ENCODE measurements around the gene SPEF2. TPM values are rescaled to one million over a fixed set of nuclear protein-coding genes. Genes with fewer than 3 reads are reported as not detected.

SPEF2 gene
- total and polyA plus RNA-seq, 2 donors (not counting 1 experiment from before 2014, with no cell fraction given), result 0.31 to 0.59 TPM

DNA sequence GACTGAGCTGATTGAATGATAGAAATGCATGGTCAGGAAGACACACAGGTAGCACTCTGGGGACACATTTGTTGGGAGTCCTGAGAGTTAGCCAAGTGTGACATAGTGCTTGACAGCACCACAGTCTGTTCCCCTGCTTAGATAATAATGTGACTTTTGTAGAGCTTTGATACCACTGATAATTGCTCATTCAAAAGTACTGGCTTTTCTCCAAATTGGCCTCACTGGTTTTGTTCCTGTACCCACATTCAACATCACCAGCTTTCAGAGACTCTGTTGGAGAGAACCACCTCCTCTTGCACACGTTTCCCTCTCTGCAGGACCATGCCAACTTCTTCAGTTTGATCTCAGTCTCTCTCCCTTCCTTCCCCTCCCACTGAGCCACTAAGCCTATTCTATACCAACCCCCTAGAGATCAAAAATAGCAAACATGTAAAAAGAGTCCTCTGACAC is 186.6 kb downstream of the SPEF2 start:
- Histone ChIP-seq H3K4me1 (ENCODE audit: control insufficient read depth in 2 of 2, insufficient read depth in 2 of 2, low read length in 2 of 2) (no peaks in the 10 kb centered on the region), H3K36me3 (replicated peaks in 1 of 2; ENCODE audit: control extremely low read depth in 1 of 2, control insufficient read depth in 1 of 2, extremely low read depth in 1 of 2, insufficient read depth in 2 of 2, low read length in 1 of 2) (no peaks in the 10 kb centered on the region), H3K4me3 (ENCODE audit: control extremely low read depth in 1 of 5, extremely low read depth in 1 of 5, insufficient read depth in 1 of 5, low read depth in 2 of 5, low read length in 4 of 5) (no peak overlapping the region), H3K4me2 (replicated peaks; ENCODE audit: low read depth, low read length, poor library complexity, severe bottlenecking) (no peak overlapping the region), H4K20me1 (ENCODE audit: control insufficient read depth, insufficient read depth, low read length, poor library complexity, severe bottlenecking) (no peaks in the 10 kb centered on the region), H3K79me2 (ENCODE audit: control insufficient read depth, insufficient read depth, low read length) (no peaks in the 10 kb centered on the region), H2AFZ (ENCODE audit: insufficient read depth, low read depth, low read length, poor library complexity, severe bottlenecking) (no peak overlapping the region), H3K27ac (ENCODE audit: low read length in 2 of 2) (no peak overlapping the region), H3K9me3 (ENCODE audit: control extremely low read depth in 1 of 3, control insufficient read depth in 2 of 3, insufficient read depth in 1 of 3, low read length in 2 of 3) (no peaks in the 10 kb centered on the region), H3K27me3 (replicated peaks in 1 of 4; ENCODE audit: control extremely low read depth in 1 of 4, control insufficient read depth in 3 of 4, insufficient read depth in 4 of 4, low read length in 3 of 4) (no peaks in the 10 kb centered on the region), H3K9ac (ENCODE audit: low read length) (no peak overlapping the region)
- DNase-seq, result no peak
- 0% methylated on average over 1 of the region's 1 CpG for WGBS (ENCODE audit: insufficient coverage)
- Mint-ChIP-seq H3K27me3 (no peaks in the 10 kb centered on the region), H3K9me3 (ENCODE audit: insufficient read depth) (no peaks in the 10 kb centered on the region), H3K4me3 (no peak overlapping the region), H3K4me1 (no peaks in the 10 kb centered on the region), H3K27ac (no peak overlapping the region)
- POLR2A ChIA-PET, result no interaction called here
- ATAC-seq (ENCODE audit: low read depth), result no peak
- intact Hi-C loops (cut with micrococcal nuclease), result no loop called here
- no peak for TF ChIP-seq EZH2 (IDR thresholded peaks at IDR 0.05; ENCODE audit: borderline replicate concordance, insufficient read depth, low read depth, low read length, poor library complexity, severe bottlenecking)
- TF ChIP-seq CTCF (IDR thresholded peaks at IDR 0.05), result no peak
- CTCF ChIA-PET, result interaction anchor here (1.2 kb wide), 1 partner anchor 27 kb away, joined by 3 read pairs; no protein-coding TSS in a partner anchor

GRCh38 chr5:35804841-35805240 is 187.2 kb downstream of the SPEF2 start:
- Histone ChIP-seq H3K4me3 (ENCODE audit: control extremely low read depth in 1 of 5, extremely low read depth in 1 of 5, insufficient read depth in 1 of 5, low read depth in 2 of 5, low read length in 4 of 5) (no peak overlapping the region), H3K79me2 (ENCODE audit: control insufficient read depth, insufficient read depth, low read length) (no peaks in the 10 kb centered on the region), H3K9me3 (ENCODE audit: control extremely low read depth in 1 of 3, control insufficient read depth in 2 of 3, insufficient read depth in 1 of 3, low read length in 2 of 3) (no peaks in the 10 kb centered on the region), H3K4me2 (replicated peaks; ENCODE audit: low read depth, low read length, poor library complexity, severe bottlenecking) (no peak overlapping the region), H3K36me3 (replicated peaks in 1 of 2; ENCODE audit: control extremely low read depth in 1 of 2, control insufficient read depth in 1 of 2, extremely low read depth in 1 of 2, insufficient read depth in 2 of 2, low read length in 1 of 2) (no peaks in the 10 kb centered on the region), H3K27me3 (replicated peaks in 1 of 4; ENCODE audit: control extremely low read depth in 1 of 4, control insufficient read depth in 3 of 4, insufficient read depth in 4 of 4, low read length in 3 of 4) (no peaks in the 10 kb centered on the region), H3K9ac (ENCODE audit: low read length) (no peak overlapping the region), H2AFZ (ENCODE audit: insufficient read depth, low read depth, low read length, poor library complexity, severe bottlenecking) (no peak overlapping the region), H4K20me1 (ENCODE audit: control insufficient read depth, insufficient read depth, low read length, poor library complexity, severe bottlenecking) (no peaks in the 10 kb centered on the region), H3K27ac (ENCODE audit: low read length in 2 of 2) (no peak overlapping the region), H3K4me1 (ENCODE audit: control insufficient read depth in 2 of 2, insufficient read depth in 2 of 2, low read length in 2 of 2) (no peaks in the 10 kb centered on the region)
- ATAC-seq (ENCODE audit: low read depth) (no peak), DNase-seq (no peak)
- ChIA-PET POLR2A (no interaction called here), CTCF (no interaction called here)
- TF ChIP-seq CTCF (IDR thresholded peaks at IDR 0.05) (no peak), EZH2 (IDR thresholded peaks at IDR 0.05; ENCODE audit: borderline replicate concordance, insufficient read depth, low read depth, low read length, poor library complexity, severe bottlenecking) (no peak)
- intact Hi-C loops (cut with micrococcal nuclease), result no loop called here
- H3K4me1 Mint-ChIP-seq, result no peaks in the 10 kb centered on the region
- H3K9me3 Mint-ChIP-seq (ENCODE audit: insufficient read depth), result no peaks in the 10 kb centered on the region
- no peak overlapping the region for H3K4me3 Mint-ChIP-seq
- no peak overlapping the region for H3K27ac Mint-ChIP-seq
- no peaks in the 10 kb centered on the region for H3K27me3 Mint-ChIP-seq
